GM23248 (cell line): ENCODE data around the gene MED9. TPM values are rescaled to one million over a fixed set of nuclear protein-coding genes. Genes with fewer than 3 reads are reported as not detected.

Experiments used
- DNase-seq: peaks from one replicate; pipeline ENCODE4 v3.0.0-alpha.2; 2015
- H2AFZ ChIP-seq: fragments of 200-600 bp; sonication (generic); 2 replicates; pipeline ENCODE4 v1.6.1; 2016; ENCODE audit warnings: antibody characterized with exemption
- H3F3A ChIP-seq: fragments of 200-600 bp; sonication (generic); 2 replicates; pipeline ENCODE4 v1.6.1; 2016; ENCODE audit warnings: mild to moderate bottlenecking, antibody characterized with exemption, mixed run types; ENCODE audit not compliant: insufficient read depth
- H3K27ac ChIP-seq: fragments of 200-600 bp; sonication (generic); 2 replicates; pipeline ENCODE4 v1.5.1; 2016; ENCODE audit warnings: mild to moderate bottlenecking
- H3K27me3 ChIP-seq: fragments of 200-600 bp; sonication (generic); replicated peaks from 2 replicates; pipeline ENCODE4 v1.6.1; 2016; ENCODE audit warnings: mild to moderate bottlenecking; ENCODE audit not compliant: insufficient read depth
- H3K36me3 ChIP-seq: fragments of 200-600 bp; sonication (generic); 2 replicates; pipeline ENCODE4 v1.6.1; 2016; ENCODE audit warnings: low read depth, mild to moderate bottlenecking
- H3K4me1 ChIP-seq: fragments of 200-600 bp; sonication (generic); 2 replicates; pipeline ENCODE4 v1.6.1; 2016; ENCODE audit warnings: mild to moderate bottlenecking; ENCODE audit not compliant: insufficient read depth
- H3K4me2 ChIP-seq: fragments of 200-600 bp; sonication (generic); one replicate; pipeline ENCODE4 v1.6.1; 2016; ENCODE audit warnings: mild to moderate bottlenecking; ENCODE audit not compliant: unreplicated experiment
- H3K4me3 ChIP-seq: fragments of 200-600 bp; sonication (generic); 2 replicates; pipeline ENCODE4 v1.5.1; 2016; ENCODE audit warnings: mild to moderate bottlenecking
- H3K79me2 ChIP-seq: fragments of 200-600 bp; sonication (generic); 2 replicates; pipeline ENCODE4 v1.6.1; 2016; ENCODE audit warnings: mild to moderate bottlenecking; ENCODE audit not compliant: insufficient read depth
- H3K9ac ChIP-seq: fragments of 200-600 bp; sonication (generic); 2 replicates; pipeline ENCODE4 v1.6.1; 2016; ENCODE audit warnings: mild to moderate bottlenecking
- H3K9me2 ChIP-seq: fragments of 200-600 bp; sonication (generic); 2 replicates; pipeline ENCODE4 v1.6.1; 2016; ENCODE audit warnings: mixed run types, mild to moderate bottlenecking, moderate library complexity; ENCODE audit not compliant: insufficient read depth
- H3K9me3 ChIP-seq: fragments of 200-600 bp; sonication (generic); one replicate; pipeline ENCODE4 v1.6.1; 2017; ENCODE audit warnings: low read depth
- H4K20me1 ChIP-seq: fragments of 200-600 bp; sonication (generic); 2 replicates; pipeline ENCODE4 v1.6.0; 2016; ENCODE audit not compliant: insufficient read depth
- EZH2 ChIP-seq: fragments of 200-600 bp; sonication (generic); IDR thresholded peaks from 2 replicates; pipeline ENCODE4 v1.6.1; 2018; ENCODE audit warnings: antibody characterized with exemption, mild to moderate bottlenecking; ENCODE audit not compliant: insufficient read depth, poor library complexity, severe bottlenecking
- EZH2phosphoT487 ChIP-seq: fragments of 200-600 bp; sonication (generic); IDR thresholded peaks from 2 replicates; pipeline ENCODE4 v1.6.1; 2018; ENCODE audit warnings: antibody characterized with exemption, moderate library complexity, mild to moderate bottlenecking, low read depth; ENCODE audit not compliant: insufficient read depth
- WGBS, 2 experiments: methylation state at CpG; one replicate each; pipeline ENCODE4 v1.1.6; 2015 to 2017; ENCODE audit warnings: low lambda C conversion rate in 2 of 2, low coverage in 1 of 2; ENCODE audit errors: missing lambda C conversion rate in 2 of 2; 5-methylcytosine and 5-hydroxymethylcytosine counted together
- in situ Hi-C: fragments of 300-500 bp; cut with MboI; formaldehyde crosslinking; loops from 2 replicates; pipeline ENCODE4 v1.15.0; 2020
- polyA plus RNA-seq: library from polyadenylated mRNA; unstranded; fragments of >200 nt; fragmentation: Nextera tagmentation; extraction: Ambion mirVana; gene quantifications from 2 replicates; pipeline ENCODE4 v1.2.1, GENCODE V29; 2016
- total RNA-seq: library from RNA; depleted of rRNA; stranded (reverse); fragments of >200 nt; shearing (Covaris generic); gene quantifications from 2 replicates; pipeline ENCODE4 v1.2.3, GENCODE V29; 2014

MED9 gene
- total and polyA plus RNA-seq, 2 experiments from 2014 or later: 10.0 to 10.3 TPM

DNA sequence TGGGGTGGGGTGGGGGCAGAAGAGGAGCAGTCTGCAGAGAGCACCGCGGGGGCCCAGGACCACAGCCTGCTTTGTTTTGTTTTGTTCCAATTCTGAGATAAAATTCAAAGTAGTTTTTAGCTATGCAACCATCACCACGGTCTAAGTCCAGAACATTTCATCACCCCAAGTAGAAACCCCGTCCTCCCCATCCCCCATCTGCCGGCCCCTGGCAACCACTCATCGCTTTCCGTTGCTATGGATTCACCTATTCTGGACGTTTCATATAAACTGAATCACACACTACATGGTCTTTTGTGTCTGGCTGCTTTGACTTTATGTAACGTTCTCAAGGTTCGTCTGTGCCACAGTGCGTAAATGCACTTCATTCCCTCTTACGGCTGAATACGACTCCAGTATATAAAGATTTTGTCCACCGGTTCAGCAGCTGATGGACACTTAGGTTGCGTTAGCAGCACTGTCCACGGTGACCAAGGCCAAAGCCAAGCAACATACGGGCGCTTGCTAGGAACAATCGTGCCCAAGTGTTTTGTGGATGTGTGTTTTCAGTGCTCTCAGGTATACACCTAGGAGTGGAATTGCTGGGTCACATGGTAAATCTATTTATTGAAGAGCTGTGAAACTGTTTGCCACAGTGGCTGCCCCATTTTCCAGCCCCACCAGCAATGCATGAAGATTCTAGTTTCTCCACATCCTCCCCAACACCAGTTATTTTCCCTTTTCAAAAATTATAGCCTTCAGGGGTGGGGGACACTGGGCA is 47.1 kb downstream of the MED9 start:
- H3F3A ChIP-seq: no peaks in the 10 kb centered on the region
- no peak overlapping the region for H3K27ac ChIP-seq
- no peak overlapping the region for H3K4me3 ChIP-seq
- no peaks in the 10 kb centered on the region for H3K4me1 ChIP-seq
- no peak for DNase-seq
- H3K36me3 ChIP-seq: no peaks in the 10 kb centered on the region
- in situ Hi-C loops: no loop called here
- no peaks in the 10 kb centered on the region for H3K79me2 ChIP-seq
- H3K27me3 ChIP-seq: no peaks in the 10 kb centered on the region
- no peaks in the 10 kb centered on the region for H4K20me1 ChIP-seq
- TF ChIP-seq EZH2 (no peak), EZH2phosphoT487 (no peak)
- H3K9ac ChIP-seq: no peak overlapping the region
- no peak overlapping the region for H2AFZ ChIP-seq
- H3K9me2 ChIP-seq: no peaks in the 10 kb centered on the region
- H3K9me3 ChIP-seq: no peaks in the 10 kb centered on the region
- WGBS, 2 experiments: 82 to 83% methylated on average over 16 to 19 of the region's 19 CpGs
- H3K4me2 ChIP-seq: no peak overlapping the region

- no peak overlapping the region for H3K27ac ChIP-seq
- no peak overlapping the region for H3K9ac ChIP-seq
- H3K9me3 ChIP-seq: no peaks in the 10 kb centered on the region
- no peak overlapping the region for H2AFZ ChIP-seq
- H3K4me2 ChIP-seq: no peak overlapping the region
- TF ChIP-seq EZH2: no peak
- no peak for TF ChIP-seq EZH2phosphoT487
- H3K4me1 ChIP-seq: no peaks in the 10 kb centered on the region
- H3K9me2 ChIP-seq: no peaks in the 10 kb centered on the region
- H3F3A ChIP-seq: no peaks in the 10 kb centered on the region
- H3K27me3 ChIP-seq: no peaks in the 10 kb centered on the region
- no peaks in the 10 kb centered on the region for H3K79me2 ChIP-seq
- no peaks in the 10 kb centered on the region for H3K36me3 ChIP-seq
- DNase-seq: no peak
- 94 to 98% methylated on average over 15 of the region's 15 CpGs for WGBS, 2 experiments
- H3K4me3 ChIP-seq: no peak overlapping the region
- H4K20me1 ChIP-seq: no peaks in the 10 kb centered on the region
- in situ Hi-C loops: no loop called here
These were observed 48.5 kb downstream of the MED9 start for GRCh38 chr17:17525311-17525710.

- Histone ChIP-seq H3K9me2 (no peaks in the 10 kb centered on the region), H3K9ac (no peak overlapping the region), H3K27me3 (no peaks in the 10 kb centered on the region), H3K4me1 (no peaks in the 10 kb centered on the region), H3K4me2 (no peak overlapping the region), H3K79me2 (no peaks in the 10 kb centered on the region), H3K4me3 (no peak overlapping the region), H3K36me3 (no peaks in the 10 kb centered on the region), H3K27ac (no peak overlapping the region), H4K20me1 (no peaks in the 10 kb centered on the region), H3F3A (no peaks in the 10 kb centered on the region), H2AFZ (no peak overlapping the region), H3K9me3 (no peaks in the 10 kb centered on the region)
- no peak for TF ChIP-seq EZH2phosphoT487
- WGBS, 2 experiments: 63 to 65% methylated on average over 6 of the region's 6 CpGs
- in situ Hi-C loops: no loop called here
- no peak for DNase-seq
These were observed 49.2 kb downstream of the MED9 start for GRCh38 chr17:17525956-17526355.

DNA sequence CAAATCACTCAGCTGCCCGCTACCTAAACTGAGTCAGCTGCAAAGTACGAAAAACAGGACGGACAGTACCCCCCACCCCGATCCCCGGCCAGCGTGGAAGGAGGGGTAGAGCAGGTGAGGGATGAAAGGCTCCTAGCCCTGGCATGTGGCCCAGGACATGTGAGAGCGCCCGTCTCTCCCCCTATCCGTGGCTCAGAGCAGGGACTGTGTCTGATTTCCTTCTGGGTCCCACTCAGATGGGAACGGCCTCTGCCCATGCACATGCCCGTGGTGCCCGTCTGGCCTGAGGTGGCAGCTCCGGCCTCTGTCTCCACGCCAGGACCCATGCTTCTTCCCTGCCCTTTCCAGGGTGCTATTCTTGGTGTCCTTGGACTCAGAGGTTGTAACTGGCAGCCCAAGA is 49.6 kb downstream of the MED9 start:
- no peak overlapping the region for H3K4me2 ChIP-seq
- no peaks in the 10 kb centered on the region for H3K79me2 ChIP-seq
- no peak for DNase-seq
- H3K36me3 ChIP-seq: no peaks in the 10 kb centered on the region
- 74 to 80% methylated on average over 14 of the region's 14 CpGs for WGBS, 2 experiments
- no peaks in the 10 kb centered on the region for H3K9me2 ChIP-seq
- in situ Hi-C loops: no loop called here
- H3K27me3 ChIP-seq: no peaks in the 10 kb centered on the region
- TF ChIP-seq EZH2phosphoT487: no peak
- H2AFZ ChIP-seq: no peak overlapping the region
- H3K9ac ChIP-seq: no peak overlapping the region
- H3F3A ChIP-seq: no peaks in the 10 kb centered on the region
- H3K9me3 ChIP-seq: no peaks in the 10 kb centered on the region
- no peaks in the 10 kb centered on the region for H4K20me1 ChIP-seq
- no peak overlapping the region for H3K27ac ChIP-seq
- no peak overlapping the region for H3K4me3 ChIP-seq
- H3K4me1 ChIP-seq: no peaks in the 10 kb centered on the region

DNA sequence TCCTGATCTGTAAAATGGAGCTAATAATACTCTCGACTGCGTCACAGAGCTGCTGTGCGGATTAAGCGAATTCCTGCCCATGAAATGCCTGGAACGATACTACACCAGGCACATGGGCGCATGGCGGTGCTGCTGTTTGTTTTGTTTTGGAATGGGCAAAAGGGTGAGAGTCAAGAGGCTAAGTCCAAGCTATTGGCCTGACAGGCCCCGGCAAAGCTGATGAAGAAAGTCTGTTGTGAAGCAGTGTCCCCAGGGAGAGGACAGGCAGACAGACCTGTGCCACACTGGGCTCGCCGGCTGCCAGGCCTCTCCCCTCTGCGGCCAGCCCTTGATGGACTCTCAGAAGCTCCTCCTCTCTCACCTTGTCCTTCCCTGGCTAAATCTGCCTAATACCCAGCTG is 50.7 kb downstream of the MED9 start:
- in situ Hi-C loops: no loop called here
- WGBS, 2 experiments: 89 to 91% methylated on average over 11 of the region's 11 CpGs
- DNase-seq: no peak

More for the DNA sequence above, 50.7 kb downstream of the MED9 start:
- H3F3A ChIP-seq: no peaks in the 10 kb centered on the region
- H3K79me2 ChIP-seq: no peaks in the 10 kb centered on the region
- no peaks in the 10 kb centered on the region for H3K36me3 ChIP-seq
- H3K9me3 ChIP-seq: no peaks in the 10 kb centered on the region
- no peak for TF ChIP-seq EZH2phosphoT487
- no peak for TF ChIP-seq EZH2
- no peak overlapping the region for H3K4me3 ChIP-seq
- H3K9me2 ChIP-seq: no peaks in the 10 kb centered on the region
- no peak overlapping the region for H2AFZ ChIP-seq
- H3K4me2 ChIP-seq: no peak overlapping the region
- no peaks in the 10 kb centered on the region for H4K20me1 ChIP-seq
- H3K27me3 ChIP-seq: no peaks in the 10 kb centered on the region
- no peak overlapping the region for H3K27ac ChIP-seq
- no peaks in the 10 kb centered on the region for H3K4me1 ChIP-seq
- no peak overlapping the region for H3K9ac ChIP-seq
